ENCODE measurements around the gene THAP4.

DNA sequence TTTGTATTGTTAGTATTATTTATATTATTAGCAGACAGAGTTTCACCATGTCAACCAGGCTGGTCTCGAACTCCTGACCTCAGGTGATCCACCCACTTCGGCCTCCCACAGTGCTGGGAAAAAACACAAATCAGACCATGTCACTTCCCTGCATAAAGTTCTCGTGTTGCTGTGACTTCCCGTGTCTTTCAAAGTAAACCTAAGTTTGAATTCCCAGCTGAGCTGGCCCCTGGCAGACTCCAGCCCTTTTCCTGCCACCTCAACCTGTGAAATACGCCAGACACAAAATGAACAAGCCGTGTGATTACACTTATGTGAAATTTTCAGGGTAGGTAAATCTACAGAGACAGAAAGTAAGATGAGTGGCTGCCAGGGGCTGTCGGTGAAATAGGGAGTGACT, 70.5 kb downstream of the THAP4 start:
- TF ChIP-seq, protein P1, sequence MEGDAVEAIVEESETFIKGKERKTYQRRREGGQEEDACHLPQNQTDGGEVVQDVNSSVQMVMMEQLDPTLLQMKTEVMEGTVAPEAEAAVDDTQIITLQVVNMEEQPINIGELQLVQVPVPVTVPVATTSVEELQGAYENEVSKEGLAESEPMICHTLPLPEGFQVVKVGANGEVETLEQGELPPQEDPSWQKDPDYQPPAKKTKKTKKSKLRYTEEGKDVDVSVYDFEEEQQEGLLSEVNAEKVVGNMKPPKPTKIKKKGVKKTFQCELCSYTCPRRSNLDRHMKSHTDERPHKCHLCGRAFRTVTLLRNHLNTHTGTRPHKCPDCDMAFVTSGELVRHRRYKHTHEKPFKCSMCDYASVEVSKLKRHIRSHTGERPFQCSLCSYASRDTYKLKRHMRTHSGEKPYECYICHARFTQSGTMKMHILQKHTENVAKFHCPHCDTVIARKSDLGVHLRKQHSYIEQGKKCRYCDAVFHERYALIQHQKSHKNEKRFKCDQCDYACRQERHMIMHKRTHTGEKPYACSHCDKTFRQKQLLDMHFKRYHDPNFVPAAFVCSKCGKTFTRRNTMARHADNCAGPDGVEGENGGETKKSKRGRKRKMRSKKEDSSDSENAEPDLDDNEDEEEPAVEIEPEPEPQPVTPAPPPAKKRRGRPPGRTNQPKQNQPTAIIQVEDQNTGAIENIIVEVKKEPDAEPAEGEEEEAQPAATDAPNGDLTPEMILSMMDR (IDR thresholded peaks at IDR 0.05; ENCODE audit: insufficient read depth, low read length): no peak
- no peak for TF ChIP-seq POLR2AphosphoS5 (IDR thresholded peaks at IDR 0.05; ENCODE audit: low read depth)
